NCI-H345 treated with DMSO at 0.1 percent for 48 hours (cell line): ENCODE results near the gene PSMD13.
"Not testable (repeated sequence)": the region's sequence is repeated elsewhere in the genome, so short reads cannot be mapped to it uniquely, and the experiment has no call there.

ENCODE experiments used
- DNase-seq: peaks from one replicate; lab custom pipeline; 2025; ENCODE audit not compliant: unreplicated experiment; lab: John Stamatoyannopoulos, UW

The PSMD13 gene

DNA sequence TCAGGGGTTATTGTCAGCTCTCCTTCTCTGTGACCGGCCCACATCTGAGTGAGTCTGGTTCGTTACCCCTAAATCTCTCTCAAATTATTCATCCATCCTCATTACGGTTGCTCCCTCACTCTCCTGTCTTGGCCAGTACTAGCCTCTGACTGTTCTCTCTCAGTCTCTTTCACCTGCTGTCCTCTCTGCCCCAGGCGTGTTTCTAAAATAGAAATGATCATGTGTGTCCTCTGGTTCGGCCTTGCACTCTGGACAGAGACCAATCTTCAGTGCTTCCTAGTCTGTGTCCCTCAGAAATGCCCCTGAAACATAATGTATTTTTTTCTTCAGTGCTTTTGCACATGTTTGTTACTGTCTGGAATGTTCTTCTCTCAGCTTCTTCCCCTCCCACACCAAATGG is 4.9 kb downstream of the PSMD13 start:
- DNase-seq, result no peak

DNA sequence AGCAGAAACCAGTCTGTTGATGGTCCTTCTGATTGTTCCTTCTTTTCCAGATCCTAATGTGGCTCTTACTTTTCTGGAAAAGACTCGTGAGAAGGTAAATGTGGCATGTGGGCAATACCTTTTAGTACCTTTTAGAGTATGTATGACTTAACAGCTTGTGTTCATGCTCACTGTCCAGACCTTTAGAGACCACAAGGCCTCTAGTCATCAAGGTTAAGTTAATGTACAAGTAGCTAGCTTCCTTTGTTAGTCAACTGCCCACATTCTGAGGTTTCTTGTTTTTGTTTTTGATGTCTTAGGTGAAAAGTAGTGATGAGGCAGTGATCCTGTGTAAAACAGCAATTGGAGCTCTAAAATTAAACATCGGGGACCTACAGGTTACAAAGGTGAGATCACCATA is 7.6 kb downstream of the PSMD13 start:
- no peak for DNase-seq

DNA sequence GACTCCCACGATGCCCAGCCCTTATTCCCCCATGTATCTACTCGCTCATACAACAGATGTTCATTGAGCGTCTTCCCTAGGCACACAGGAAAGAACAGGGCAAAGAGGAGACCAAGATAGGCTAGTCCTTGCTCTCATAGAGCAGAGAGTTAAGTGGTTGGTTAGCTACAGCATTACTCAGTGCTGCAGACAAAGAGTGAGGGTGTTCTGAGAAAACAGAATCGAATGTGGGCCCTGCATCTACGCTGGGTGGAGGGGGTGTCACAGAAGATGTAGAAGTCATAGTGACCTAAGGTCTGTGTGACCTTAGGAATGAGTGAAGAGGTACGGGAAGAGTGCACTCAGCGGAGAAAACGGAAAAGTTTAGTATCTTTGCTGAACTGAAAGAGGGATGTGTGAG is 12.3 kb downstream of the PSMD13 start:
- DNase-seq, result no peak

DNA sequence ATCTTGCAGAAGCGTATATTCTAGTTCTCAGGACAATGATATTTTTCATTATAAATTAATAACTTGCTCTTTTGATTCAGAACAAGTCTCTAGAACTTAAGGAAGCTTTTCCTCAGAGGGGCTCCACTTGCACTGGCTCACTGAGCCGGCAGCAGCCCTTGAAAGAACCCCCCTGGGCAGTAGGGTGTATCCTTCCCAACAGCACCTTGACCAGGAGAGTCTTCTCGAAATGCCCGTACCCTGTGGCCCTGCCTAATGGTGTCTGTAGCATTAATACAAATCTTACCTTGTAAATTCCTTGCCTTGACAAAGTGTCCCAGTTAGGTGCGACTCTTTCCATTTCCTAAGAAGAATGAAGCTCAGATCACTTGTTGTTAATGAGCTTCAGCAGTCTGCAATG is 13.5 kb downstream of the PSMD13 start:
- no peak for DNase-seq

DNA sequence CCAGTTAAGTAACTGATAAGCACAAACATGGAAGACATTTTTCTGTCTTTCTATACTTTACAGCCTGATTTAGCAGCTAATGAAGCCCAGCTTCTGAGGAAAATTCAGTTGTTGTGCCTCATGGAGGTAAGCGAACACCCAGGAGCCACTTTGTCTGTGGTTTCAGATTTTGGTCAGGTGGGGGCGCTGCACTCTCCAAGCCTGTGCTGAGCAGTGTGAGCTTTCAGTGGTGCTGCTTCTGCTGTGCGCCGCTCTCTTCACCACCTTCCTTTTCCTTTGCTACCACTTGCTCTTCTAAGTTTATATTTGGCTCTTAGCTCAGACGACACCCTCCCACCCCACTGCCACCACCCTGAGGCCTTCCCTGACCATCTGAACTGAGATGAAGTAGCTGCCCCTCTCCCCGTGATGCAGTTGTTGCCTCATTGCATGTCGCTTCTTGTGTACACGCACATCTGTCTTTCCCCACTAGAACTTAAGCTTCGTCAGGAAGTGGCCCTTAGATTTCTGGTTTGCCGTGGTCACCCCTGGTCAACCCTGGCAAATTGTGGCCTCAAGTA is 14.0 kb downstream of the PSMD13 start:
- DNase-seq, result no peak

DNA sequence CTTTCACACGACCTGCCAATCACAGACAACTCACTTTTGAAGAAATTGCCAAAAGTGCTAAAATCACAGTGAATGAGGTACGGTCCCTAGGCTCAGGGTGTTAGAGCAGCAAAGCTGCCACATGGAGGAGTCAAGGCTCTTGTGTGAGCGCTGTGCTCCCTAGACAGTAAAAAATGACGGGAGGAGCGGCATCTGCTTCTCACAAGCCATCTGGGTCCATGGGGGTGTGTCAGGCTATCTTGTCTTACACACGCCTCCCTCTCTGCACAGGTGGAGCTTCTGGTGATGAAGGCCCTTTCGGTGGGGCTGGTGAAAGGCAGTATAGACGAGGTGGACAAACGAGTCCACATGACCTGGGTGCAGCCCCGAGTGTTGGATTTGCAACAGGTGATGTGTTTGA is 14.8 kb downstream of the PSMD13 start:
- no peak for DNase-seq

DNA sequence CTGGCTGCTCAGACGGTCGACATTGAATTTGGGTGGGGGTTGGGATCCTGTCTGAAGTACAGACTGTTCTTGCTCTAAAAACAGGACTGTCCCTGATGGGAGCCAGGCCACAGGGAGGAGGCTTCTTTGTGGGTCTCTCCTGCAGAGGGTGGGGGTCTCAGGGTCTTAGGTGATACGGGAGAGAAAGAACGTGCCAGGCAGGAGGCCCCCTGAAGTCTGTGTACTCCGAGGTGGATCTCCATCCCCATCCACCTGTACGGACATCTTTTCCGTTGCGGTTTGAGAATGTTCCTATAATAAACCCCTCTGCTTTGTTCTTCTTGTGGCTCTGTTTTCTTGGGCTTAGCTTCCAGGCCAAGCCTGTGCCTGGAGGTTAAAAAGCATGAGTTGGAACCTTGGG is 15.9 kb downstream of the PSMD13 start:
- no peak for DNase-seq

DNA sequence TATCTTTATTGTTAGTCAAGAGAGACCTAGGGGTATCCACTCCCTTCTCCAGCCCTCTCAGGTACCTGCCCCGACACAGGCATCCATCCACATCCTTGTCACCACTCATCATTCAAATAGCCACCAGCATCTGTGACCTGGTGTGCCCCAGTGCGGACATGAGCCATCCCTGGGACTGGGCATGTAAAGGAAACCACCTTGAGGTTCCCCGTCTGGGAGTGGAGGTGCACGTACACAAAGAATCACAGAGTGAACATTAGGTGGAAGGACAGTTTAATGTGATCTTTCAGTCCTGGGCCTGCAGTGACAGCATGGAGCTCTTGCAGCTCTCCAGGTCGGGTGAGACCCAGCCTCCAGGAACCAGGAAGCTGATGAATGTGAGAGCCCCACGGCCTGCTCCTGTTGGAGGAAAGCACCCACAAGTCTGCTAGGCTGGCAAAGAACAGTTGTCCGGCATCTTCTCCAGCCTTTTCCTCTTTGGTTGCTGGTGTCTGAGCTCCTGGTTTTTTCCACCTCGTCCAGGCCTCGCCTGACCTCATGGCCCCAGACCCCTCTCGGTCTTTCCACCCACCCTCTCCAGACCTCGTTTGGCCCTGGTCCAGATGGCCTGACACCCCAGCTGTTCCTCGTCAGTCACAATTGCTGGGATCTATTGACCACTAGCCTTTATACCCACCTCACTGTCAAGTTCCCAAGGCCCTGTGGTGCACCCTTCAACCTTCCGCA is 16.5 kb downstream of the PSMD13 start:
- DNase-seq, result no peak

DNA sequence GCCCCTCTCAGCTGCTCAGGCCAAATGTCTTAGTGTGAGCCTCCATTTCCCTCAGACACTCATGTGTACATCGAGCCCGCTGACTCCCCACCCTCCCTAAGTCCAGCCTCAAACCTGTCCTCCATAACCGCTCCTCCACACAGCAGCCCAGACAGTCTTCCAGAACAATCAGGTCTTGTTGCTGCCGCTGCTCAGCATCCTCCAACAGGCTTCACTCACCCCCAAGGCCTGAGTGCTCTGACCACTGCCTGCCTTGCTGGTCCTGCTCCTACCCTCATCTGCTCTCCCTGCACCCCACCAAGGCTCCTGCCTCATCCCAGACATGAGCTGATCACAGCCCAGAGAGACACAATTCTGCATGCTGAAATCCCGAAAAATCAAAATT is 17.1 kb downstream of the PSMD13 start:
- no peak for DNase-seq

DNA sequence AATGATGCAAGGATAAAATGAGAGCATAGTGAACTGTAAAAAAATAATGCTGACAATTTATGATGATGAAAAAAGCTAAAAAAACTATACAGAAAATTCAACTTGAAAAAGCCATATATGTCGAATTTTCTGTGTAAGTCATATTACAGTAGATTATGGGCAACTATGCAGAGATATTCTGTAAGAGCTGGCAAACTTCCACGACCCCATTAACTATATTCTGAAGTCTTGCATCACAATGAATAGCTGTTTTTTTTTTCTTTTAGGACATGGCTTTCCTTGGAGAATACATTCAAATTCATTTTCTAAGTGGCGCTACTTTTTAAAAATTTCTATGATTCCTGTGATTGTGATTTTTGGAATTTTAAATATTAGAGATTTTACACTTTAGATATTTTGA is 18.4 kb downstream of the PSMD13 start:
- DNase-seq, result no peak

DNA sequence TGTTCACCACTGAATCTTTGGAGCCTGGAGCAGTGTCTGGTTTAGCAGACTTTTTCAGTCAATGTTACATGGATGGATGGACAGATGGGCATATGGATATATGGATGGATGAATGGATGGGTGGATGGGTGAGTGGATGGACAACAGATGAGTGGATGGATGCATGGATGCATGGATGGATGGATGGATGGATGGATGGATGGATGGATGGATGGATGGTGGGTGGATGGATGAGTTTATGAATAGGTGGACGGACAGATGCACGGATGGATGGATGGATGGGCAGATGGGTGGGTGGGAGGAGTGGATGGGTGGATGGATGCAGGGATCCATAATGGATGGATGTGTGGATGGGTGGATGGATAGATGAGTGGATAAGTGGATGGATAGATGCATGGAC is 19.0 kb downstream of the PSMD13 start:
- DNase-seq, result no peak

DNA sequence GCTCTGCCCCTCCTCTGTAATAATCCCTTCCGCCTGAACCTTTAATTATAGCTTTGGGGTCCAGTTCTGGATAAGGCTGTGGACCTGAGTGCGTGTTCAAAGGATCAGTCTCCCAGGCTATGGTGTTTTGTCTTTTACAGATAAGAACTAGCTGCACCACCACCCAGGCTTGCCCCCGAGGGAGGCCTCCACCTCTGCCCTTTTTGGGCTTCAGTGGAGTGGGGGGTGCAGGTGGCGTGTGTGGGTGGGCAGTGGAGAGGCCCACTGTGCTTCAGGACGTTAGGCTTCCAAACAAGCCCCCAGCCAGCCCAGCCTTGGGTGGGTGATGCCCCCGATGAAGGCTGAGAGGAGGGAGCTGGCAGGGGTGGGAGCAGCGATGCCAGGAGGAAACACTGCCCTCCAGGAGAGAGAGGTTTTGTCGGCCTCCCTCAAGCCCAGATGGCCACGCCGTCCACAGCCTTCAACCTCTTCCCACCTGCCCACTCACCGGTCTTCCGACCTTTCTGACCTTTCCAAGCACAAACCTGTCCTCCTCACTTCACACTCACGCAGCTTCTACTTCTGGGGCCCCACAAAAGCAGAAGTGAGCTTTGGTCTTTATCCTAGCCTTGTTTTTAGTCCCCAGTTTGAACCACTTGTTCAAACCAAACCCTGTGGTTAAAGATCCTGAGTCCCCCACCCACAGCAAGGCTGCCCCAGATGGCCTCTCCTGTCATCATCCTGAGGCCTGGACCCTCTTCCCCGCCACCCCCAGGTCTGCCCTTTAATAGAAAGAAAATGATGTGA is 20.4 kb downstream of the PSMD13 start:
- no peak for DNase-seq

DNA sequence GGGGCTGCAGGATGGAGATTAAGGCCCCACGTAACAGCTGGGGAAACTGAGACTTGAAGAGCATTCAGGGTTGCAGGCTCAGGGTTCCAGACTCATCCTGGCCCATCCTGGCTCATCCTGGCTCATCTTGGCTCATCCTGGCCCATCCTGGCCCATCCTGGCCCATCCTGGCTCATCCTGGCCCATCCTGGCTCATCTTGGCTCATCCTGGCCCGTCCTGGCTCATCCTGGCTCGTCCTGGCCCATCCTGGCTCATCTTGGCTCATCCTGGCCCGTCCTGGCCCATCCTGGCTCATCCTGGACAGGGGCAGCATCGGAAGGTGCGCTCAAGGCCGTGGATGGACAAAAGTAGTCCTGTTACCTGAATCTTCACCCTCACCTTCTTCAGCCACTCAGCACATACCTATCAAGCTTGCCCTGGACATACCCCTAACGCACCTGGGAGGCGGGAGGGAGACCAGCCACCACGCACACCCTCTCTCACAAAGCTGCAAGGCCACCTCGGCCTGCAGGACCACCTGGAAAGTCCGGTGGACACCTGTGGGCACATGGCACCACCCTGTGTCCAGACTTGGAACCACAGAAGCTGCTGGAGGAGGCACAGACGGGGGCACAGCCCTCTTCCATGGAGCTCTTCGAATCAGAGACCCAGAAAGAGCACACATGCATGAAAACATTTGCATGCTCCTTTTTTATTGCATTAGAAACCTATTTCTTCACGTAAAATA is 21.2 kb downstream of the PSMD13 start:
- DNase-seq, result no peak

DNA sequence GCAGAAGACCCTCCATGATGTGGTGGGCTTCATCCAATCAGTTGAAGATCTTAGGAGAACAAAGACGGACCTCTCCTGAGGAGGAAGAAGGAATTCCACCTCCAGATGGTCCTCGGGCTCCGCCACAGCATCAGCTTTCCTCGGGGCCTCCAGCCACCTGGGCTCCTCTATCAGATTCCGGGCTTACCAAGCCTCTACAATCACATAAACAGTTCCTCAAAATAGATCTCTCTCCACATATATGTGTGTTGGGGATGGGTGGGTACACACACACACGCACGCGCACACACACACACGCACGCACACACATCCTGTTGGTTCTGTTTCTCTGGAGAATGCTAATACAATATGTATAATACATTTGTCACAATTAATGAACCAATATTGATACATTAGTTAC is 22.6 kb downstream of the PSMD13 start:
- no peak for DNase-seq

DNA sequence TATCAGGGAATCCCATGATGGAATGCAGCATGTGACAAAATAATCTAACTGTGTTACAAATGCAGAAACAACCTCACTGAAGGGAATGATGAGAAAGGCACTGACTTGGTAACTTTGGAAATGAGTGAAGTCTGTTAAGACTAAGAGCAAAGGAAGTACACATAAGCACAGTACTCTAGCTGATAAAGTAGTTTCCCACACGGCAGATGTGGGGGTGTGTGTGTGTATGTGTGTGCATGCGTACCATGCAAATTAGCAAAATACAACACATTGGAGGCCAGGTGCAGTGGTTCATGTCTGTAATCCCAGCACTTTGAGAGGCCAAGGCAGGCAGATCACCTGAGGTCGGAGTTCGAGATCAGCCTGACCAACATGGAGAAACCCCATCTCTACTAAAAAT is 24.8 kb downstream of the PSMD13 start:
- no peak for DNase-seq

DNA sequence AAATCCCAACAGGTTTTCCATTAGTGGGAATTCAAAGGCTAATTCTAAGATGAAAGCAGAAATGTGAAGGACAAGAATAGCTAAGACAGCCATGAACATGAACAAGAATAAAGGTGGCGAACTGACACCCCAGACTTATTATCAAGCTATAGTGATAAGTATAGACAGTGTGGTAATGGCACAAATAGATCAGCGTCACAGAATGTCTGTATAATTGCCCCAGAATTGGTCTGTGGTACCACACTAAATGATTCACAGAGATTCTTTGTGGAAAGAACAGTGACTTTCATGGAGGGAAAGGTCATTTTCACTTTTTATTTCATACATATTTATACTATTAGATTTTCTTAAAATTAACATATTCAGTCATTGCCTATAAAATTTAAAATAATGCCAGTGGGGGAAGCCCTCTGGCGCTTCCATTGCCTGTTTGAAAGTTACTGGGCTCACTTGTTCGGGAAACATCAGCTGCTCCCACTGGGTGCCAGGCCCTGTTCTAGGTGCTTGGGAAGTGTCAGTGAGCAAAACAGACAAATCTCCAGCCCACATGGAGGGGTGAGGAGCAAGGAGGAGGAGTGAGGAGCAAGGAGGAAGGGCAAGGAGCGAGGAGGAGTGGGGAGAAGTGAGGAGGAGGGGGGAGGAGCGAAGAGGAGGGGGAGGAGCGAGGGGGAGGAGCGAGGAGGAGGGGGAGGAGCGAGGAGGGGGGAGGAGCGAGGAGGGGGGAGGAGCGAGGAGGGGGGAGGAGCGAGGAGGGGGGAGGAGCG is 30.1 kb downstream of the PSMD13 start:
- no peak for DNase-seq

DNA sequence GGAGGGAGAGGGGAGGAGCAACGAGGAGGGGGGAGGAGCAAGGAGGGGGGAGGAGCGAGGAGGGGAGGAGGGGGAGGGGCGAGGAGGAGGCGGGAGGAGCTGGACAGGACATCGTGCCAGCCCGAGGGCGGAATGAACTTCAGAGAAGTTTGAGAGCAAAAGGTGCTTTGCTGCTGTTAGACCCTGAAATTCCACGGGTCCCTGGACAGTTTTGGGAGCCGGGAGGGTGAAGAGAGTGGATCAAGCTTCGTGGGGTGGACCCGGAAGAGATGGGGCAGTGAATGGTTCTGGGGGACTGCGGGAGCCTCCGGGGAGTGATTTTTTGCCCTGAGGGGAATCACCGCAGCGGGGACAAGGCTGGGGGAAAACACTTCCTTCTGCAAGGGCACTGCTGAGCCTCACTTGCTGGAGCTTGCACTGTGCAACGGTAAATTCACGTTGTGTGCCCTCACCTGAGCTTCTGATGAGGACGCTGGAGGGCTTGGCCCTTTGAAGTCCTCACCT is 30.8 kb downstream of the PSMD13 start:
- DNase-seq, result no peak

DNA sequence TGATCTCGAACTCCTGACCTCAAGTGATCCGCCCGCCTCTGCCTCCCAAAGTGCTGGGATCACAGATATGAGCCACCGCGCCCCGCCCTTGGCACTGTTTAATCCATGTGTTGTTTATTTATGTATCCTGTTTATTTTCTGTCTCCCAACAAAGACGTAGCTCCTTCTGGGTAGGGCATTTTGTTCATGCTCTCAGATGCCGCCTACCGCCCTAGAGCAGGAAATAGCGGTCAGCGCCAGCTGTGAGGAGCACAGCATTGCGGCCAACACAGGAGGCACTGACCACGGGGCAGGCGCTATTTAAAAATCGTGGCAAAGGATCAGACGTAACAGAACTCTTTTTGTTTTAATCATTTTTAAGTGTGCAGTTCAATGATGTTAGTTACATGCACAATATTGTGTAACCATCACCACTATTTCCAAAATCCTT is 32.0 kb downstream of the PSMD13 start:
- not testable (repeated sequence) for DNase-seq

DNA sequence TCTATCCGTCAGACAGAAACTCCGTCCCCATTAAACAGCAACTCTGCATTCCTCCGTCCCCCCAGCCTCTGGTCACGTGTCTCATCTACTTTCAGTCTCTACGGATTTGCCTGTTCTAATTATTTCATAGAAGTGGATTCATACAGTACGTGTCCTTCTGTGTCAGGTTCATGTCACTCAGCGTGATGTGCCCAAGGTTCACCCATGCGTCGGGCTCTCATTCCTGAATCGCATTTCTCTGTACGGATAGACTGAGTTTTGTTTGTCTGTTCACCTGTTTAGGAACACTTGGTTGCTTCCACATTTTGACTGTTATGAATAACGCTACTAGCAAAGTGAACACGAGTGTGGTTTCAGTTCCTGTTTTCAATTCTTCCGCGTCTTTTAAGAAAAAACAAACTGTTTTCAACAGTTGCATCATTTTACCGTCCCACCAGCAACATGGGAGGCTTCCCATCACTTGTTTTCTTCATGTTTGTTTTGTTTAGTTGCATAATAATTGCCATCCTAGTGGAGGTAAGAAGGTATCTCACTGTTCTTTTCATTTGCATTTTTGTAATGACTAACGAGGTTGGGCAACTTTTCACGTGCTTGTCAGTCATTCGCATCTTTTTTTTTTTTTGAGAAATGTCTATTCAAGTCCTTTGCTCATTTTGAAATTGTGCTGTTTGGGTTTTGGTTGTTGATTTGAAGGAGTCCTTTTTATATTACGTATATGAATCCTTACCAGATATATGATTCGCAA is 32.5 kb downstream of the PSMD13 start:
- DNase-seq, result no peak
